Sigmoid colon (tissue), 4 donors: ENCODE results near the gene MIEN1.

ENCODE experiments used
- CTCF ChIP-seq, 4 experiments: fragments of 450-650 bp in 3 of 4; fragments of 200-600 bp in 1 of 4; IDR thresholded peaks; one replicate each; pipeline ENCODE4 v1.5.1; 2016 to 2019; ENCODE audit warnings: antibody characterized with exemption in 4 of 4, mild to moderate bottlenecking in 3 of 4, moderate library complexity in 2 of 4
- EP300 ChIP-seq, 4 donors: sonication (generic); formaldehyde crosslinking; IDR thresholded peaks; one replicate each; pipeline ENCODE4 v1.6.1; 2017; ENCODE audit warnings: antibody characterized with exemption in 4 of 4
- POLR2A ChIP-seq, 2 donors: fragments of 450-650 bp; IDR thresholded peaks; one replicate each; pipeline ENCODE4 v1.6.1; 2016; ENCODE audit warnings: antibody characterized with exemption in 2 of 2, mild to moderate bottlenecking in 2 of 2, moderate library complexity in 2 of 2
- POLR2AphosphoS5 ChIP-seq, 4 donors: sonication (generic); formaldehyde crosslinking; IDR thresholded peaks; one replicate each; pipeline ENCODE4 v1.6.1; 2017; ENCODE audit warnings: antibody characterized with exemption in 4 of 4

GRCh38 chr17:39757931-39758873 is 27.9 kb upstream of the MIEN1 start:
- TF ChIP-seq EP300 (IDR thresholded peaks at IDR 0.05) (no peak), CTCF (IDR thresholded peaks at IDR 0.05) (no peak), POLR2A (IDR thresholded peaks at IDR 0.05) (no peak), POLR2AphosphoS5 (IDR thresholded peaks at IDR 0.05) (no peak)
